Esophagus (tissue), 2 donors: ENCODE data around the gene UBE2V1. TPM values are rescaled to one million over a fixed set of nuclear protein-coding genes. Genes with fewer than 3 reads are reported as not detected.
A peak's percentile ranks its signal among the peaks of the same experiment; 100 is the strongest.
"Not testable (repeated sequence)": the region's sequence is repeated elsewhere in the genome, so short reads cannot be mapped to it uniquely, and the experiment has no call there.

ENCODE experiments used
- H3K27ac ChIP-seq, 2 donors: one replicate each; pipeline ENCODE4 v1.5.1; 2013; ENCODE audit warnings: low read depth in 2 of 2, mild to moderate bottlenecking in 2 of 2, inconsistent platforms in 1 of 2, low read length in 1 of 2, moderate library complexity in 1 of 2
- H3K27me3 ChIP-seq, 2 donors: one replicate each; pipeline ENCODE4 v1.6.1; 2013; ENCODE audit warnings: low read length in 2 of 2, control low read depth in 1 of 2, mild to moderate bottlenecking in 1 of 2; ENCODE audit not compliant: insufficient read depth in 2 of 2, control insufficient read depth in 1 of 2
- H3K36me3 ChIP-seq, 2 donors: one replicate each; pipeline ENCODE4 v1.6.1; 2013; ENCODE audit warnings: low read length in 1 of 2; ENCODE audit not compliant: control insufficient read depth in 2 of 2, insufficient read depth in 2 of 2
- H3K4me1 ChIP-seq, 2 donors: one replicate each; pipeline ENCODE4 v1.6.1; 2013; ENCODE audit warnings: low read length in 1 of 2; ENCODE audit not compliant: control insufficient read depth in 2 of 2, insufficient read depth in 2 of 2
- H3K4me3 ChIP-seq, 2 donors: one replicate each; pipeline ENCODE4 v1.5.1; 2013; ENCODE audit warnings: low read length in 2 of 2, mild to moderate bottlenecking in 2 of 2, low read depth in 1 of 2, moderate library complexity in 1 of 2
- H3K9me3 ChIP-seq, 2 donors: one replicate each; pipeline ENCODE4 v1.6.1; 2013; ENCODE audit warnings: mild to moderate bottlenecking in 2 of 2, low read depth in 1 of 2, low read length in 1 of 2, moderate library complexity in 1 of 2; ENCODE audit not compliant: control insufficient read depth in 2 of 2, insufficient read depth in 1 of 2
- WGBS, 2 donors: extraction: QIAGEN DNeasy Blood & Tissue Kit; methylation state at CpG; one replicate each; pipeline ENCODE4 v1.1.7; 2013; 5-methylcytosine and 5-hydroxymethylcytosine counted together
- polyA plus RNA-seq, 2 donors: library from polyadenylated mRNA; stranded (reverse); fragments of 200-250 nt; gene quantifications; one replicate each; pipeline ENCODE4 v1.2.3, GENCODE V29; 2013
- donor health status: healthy with polysubstance abuse.
- donor health status: Bipolar disorder and iron deficiency.

Gene UBE2V1
- polyA plus RNA-seq = 10 to 100 TPM; 57.4 to 73.1 TPM

GRCh38 chr20:50112512-50113419, at the start of gene UBE2V1:
Gene UBE2V1 (minus strand): TSS chr20:50113150. CDS start chr20:50113128, 22 bp downstream.
- Histone ChIP-seq H3K4me3 (peak within 1 kb of the TSS; percentile 80 to 99), H3K9me3 (no peaks in the 10 kb centered on the region), H3K27me3 (no peaks in the 10 kb centered on the region), H3K27ac (peak within 1 kb of the TSS; percentile 96 to 97), H3K36me3 (no peaks in the 10 kb centered on the region), H3K4me1 (peaks cover 10 to 26% of the 10 kb centered on the region in 2 donors)
- 1% methylated on average over 58 to 70 of the region's 70 CpGs for WGBS, 2 donors

- H3K4me3 ChIP-seq, H3K36me3 ChIP-seq, H3K9me3 ChIP-seq, H3K27me3 ChIP-seq, H3K4me1 ChIP-seq, H3K27ac ChIP-seq: not testable (repeated sequence)
- WGBS, 2 donors = 81 to 93% methylated on average over 7 of the region's 7 CpGs
Measured at GRCh38 chr20:50161494-50161893, 48.5 kb upstream of the UBE2V1 start.

GRCh38 chr20:50153500-50154377, 40.8 kb upstream of the UBE2V1 start, which contains the start of gene PEDS1:
Gene PEDS1 (minus strand): TSS chr20:50153723. CDS start chr20:50153637, 86 bp downstream.
- Histone ChIP-seq H3K27me3 (no peaks in the 10 kb centered on the region), H3K9me3 (no peaks in the 10 kb centered on the region), H3K27ac (peak within 1 kb of the TSS; percentile 95 to 96), H3K36me3 (peaks cover 0 to 3% of the 10 kb centered on the region in 2 donors), H3K4me3 (peak within 1 kb of the TSS; percentile 72 to 86), H3K4me1 (peaks cover 14 to 26% of the 10 kb centered on the region in 2 donors)
- WGBS, 2 donors = 2% methylated on average over 87 to 99 of the region's 99 CpGs

- peak overlapping the region; percentile 95 to 96 for H3K27ac ChIP-seq
Measured at GRCh38 chr20:50153153-50153499, 40.2 kb upstream of the UBE2V1 start.

GRCh38 chr20:50152394-50153152, 39.6 kb upstream of the UBE2V1 start:
- WGBS, 2 donors = 10 to 14% methylated on average over 4 of the region's 4 CpGs

More at GRCh38 chr20:50153153-50153499, 40.2 kb upstream of the UBE2V1 start:
- H3K27me3 ChIP-seq = no peaks in the 10 kb centered on the region
- no peaks in the 10 kb centered on the region for H3K9me3 ChIP-seq
- WGBS, 2 donors = 0% methylated on average over 14 to 18 of the region's 18 CpGs
- peak overlapping the region; percentile 72 to 86 for H3K4me3 ChIP-seq
- peaks cover 5 to 6% of the 10 kb centered on the region in 2 donors for H3K36me3 ChIP-seq
- H3K4me1 ChIP-seq = peaks cover 16 to 31% of the 10 kb centered on the region in 2 donors

GRCh38 chr20:50151034-50151743, 38.2 kb upstream of the UBE2V1 start:
- Histone ChIP-seq H3K27ac (peak overlapping the region; percentile 91 to 100), H3K4me3 (peak overlapping the region; percentile 28 to 72), H3K9me3 (no peaks in the 10 kb centered on the region), H3K36me3 (peaks cover 6 to 9% of the 10 kb centered on the region in 2 donors), H3K27me3 (no peaks in the 10 kb centered on the region), H3K4me1 (peaks cover 17 to 46% of the 10 kb centered on the region in 2 donors)
- 56 to 61% methylated on average over 10 of the region's 10 CpGs for WGBS, 2 donors

More at GRCh38 chr20:50152394-50153152, 39.6 kb upstream of the UBE2V1 start:
- no peaks in the 10 kb centered on the region for H3K9me3 ChIP-seq
- peak overlapping the region; percentile 95 to 96 for H3K27ac ChIP-seq
- H3K4me3 ChIP-seq = peak overlapping the region; percentile 72 to 86
- H3K27me3 ChIP-seq = no peaks in the 10 kb centered on the region
- H3K36me3 ChIP-seq = peaks cover 6 to 9% of the 10 kb centered on the region in 2 donors
- peaks cover 17 to 36% of the 10 kb centered on the region in 2 donors for H3K4me1 ChIP-seq

- H3K9me3 ChIP-seq = no peaks in the 10 kb centered on the region
- H3K36me3 ChIP-seq = peaks cover 6 to 9% of the 10 kb centered on the region in 2 donors
- no peaks in the 10 kb centered on the region for H3K27me3 ChIP-seq
- WGBS, 2 donors = 54 to 56% methylated on average over 16 of the region's 16 CpGs
- peak overlapping the region; percentile 16 to 27 for H3K4me3 ChIP-seq
- peak overlapping the region; percentile 98 to 100 for H3K27ac ChIP-seq
- H3K4me1 ChIP-seq = peaks cover 17 to 50% of the 10 kb centered on the region in 2 donors
Measured at GRCh38 chr20:50149481-50150254, 36.7 kb upstream of the UBE2V1 start.
